Measurements from ENCODE around the gene SETSIP. TPM values are rescaled to one million over a fixed set of nuclear protein-coding genes. Genes with fewer than 3 reads are reported as not detected.

SETSIP gene
- total RNA-seq, 4 donors from 2014 or later = not detected

GRCh38 chr1:92094595-92094994, 19.4 kb upstream of the SETSIP start:
- Histone ChIP-seq H3K27me3 (no peaks in the 10 kb centered on the region), H3K9me3 (no peaks in the 10 kb centered on the region), H3K36me3 (no peaks in the 10 kb centered on the region), H3K27ac (no peak overlapping the region), H3K4me1 (peaks cover 0 to 9% (median 0%) of the 10 kb centered on the region in 4 donors), H3K4me3 (no peak overlapping the region)
- in situ Hi-C loops (cut with MboI; ENCODE audit: low pct_ligation_motif_present in 1 of 4, low pct_unique_long_range_greater_than_20kb in 1 of 4, low sequenced_read_pairs in 3 of 4) = no loop called here
- no peak for DNase-seq
- WGBS, 2 donors (ENCODE audit: low coverage in 1 of 2) = 20 to 50% methylated on average over 1 of the region's 1 CpG
- intact Hi-C loops (cut with DNase I; ENCODE audit: low total_unique reads) = no loop called here
- no peak for TF ChIP-seq POLR2AphosphoS5 (IDR thresholded peaks at IDR 0.05)
- TF ChIP-seq EP300 (IDR thresholded peaks at IDR 0.05; ENCODE audit: low read depth) = no peak
- TF ChIP-seq, protein P1, sequence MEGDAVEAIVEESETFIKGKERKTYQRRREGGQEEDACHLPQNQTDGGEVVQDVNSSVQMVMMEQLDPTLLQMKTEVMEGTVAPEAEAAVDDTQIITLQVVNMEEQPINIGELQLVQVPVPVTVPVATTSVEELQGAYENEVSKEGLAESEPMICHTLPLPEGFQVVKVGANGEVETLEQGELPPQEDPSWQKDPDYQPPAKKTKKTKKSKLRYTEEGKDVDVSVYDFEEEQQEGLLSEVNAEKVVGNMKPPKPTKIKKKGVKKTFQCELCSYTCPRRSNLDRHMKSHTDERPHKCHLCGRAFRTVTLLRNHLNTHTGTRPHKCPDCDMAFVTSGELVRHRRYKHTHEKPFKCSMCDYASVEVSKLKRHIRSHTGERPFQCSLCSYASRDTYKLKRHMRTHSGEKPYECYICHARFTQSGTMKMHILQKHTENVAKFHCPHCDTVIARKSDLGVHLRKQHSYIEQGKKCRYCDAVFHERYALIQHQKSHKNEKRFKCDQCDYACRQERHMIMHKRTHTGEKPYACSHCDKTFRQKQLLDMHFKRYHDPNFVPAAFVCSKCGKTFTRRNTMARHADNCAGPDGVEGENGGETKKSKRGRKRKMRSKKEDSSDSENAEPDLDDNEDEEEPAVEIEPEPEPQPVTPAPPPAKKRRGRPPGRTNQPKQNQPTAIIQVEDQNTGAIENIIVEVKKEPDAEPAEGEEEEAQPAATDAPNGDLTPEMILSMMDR (IDR thresholded peaks at IDR 0.05) = no peak
- no peak for TF ChIP-seq POLR2A (IDR thresholded peaks at IDR 0.05)

GRCh38 chr1:92094090-92094489, 18.9 kb upstream of the SETSIP start:
- in situ Hi-C loops (cut with MboI; ENCODE audit: low pct_ligation_motif_present in 1 of 4, low pct_unique_long_range_greater_than_20kb in 1 of 4, low sequenced_read_pairs in 3 of 4) = no loop called here
- intact Hi-C loops (cut with DNase I; ENCODE audit: low total_unique reads) = no loop called here
- 54 to 68% methylated on average over 2 of the region's 2 CpGs for WGBS, 2 donors (ENCODE audit: low coverage in 1 of 2)
- no peaks in the 10 kb centered on the region for H3K36me3 ChIP-seq
- H3K9me3 ChIP-seq = no peaks in the 10 kb centered on the region
- H3K27ac ChIP-seq = no peak overlapping the region
- H3K4me1 ChIP-seq = peaks cover 0 to 9% (median 0%) of the 10 kb centered on the region in 4 donors
- H3K4me3 ChIP-seq = no peak overlapping the region
- H3K27me3 ChIP-seq = no peaks in the 10 kb centered on the region
- DNase-seq = no peak
- no peak for TF ChIP-seq POLR2A (IDR thresholded peaks at IDR 0.05)
- no peak for TF ChIP-seq EP300 (IDR thresholded peaks at IDR 0.05; ENCODE audit: low read depth)
- no peak for TF ChIP-seq POLR2AphosphoS5 (IDR thresholded peaks at IDR 0.05)
- TF ChIP-seq, protein P1 (IDR thresholded peaks at IDR 0.05) = no peak

DNA sequence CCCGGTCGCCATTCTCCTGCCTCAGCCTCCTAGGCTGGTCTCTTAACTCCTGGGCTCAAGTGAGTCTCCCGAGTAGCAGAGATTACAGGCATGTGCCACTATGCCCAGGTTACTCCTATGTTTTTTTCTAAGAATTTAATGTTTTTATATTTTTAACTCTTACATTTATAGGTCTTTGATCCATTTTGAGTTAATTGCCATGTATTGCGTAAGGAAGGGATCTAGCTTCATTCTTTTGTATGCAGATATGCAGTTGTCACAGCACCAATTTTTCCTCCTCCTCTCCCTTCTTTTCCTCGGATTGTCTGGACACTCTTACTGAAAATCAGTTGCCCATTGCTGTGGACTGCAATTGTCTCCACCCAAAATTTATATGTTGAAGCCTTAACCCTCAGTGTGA, 16.4 kb upstream of the SETSIP start:
- 94 to 97% methylated on average over 4 to 5 of the region's 5 CpGs for WGBS, 2 donors (ENCODE audit: low coverage in 1 of 2)
- no peak for DNase-seq

DNA sequence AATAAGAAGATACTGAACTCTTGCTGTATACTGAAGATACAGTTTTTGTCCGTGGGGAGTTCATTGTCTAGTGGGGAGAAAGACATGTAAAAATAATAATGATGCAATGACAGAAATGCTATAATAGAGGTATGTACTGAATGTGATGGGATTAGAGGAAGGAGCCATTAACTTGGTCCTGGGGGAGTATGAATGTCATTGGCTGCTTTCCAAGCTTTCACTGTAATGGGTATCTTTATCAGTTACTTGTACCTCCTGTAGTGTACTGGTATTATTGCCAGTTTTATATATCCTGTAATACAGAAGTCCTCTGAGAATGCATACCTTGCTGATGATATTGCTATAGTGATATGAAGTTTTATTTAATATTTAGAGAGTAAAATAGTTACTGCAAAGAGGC, 12.3 kb upstream of the SETSIP start:
- Histone ChIP-seq H3K9me3 (peaks cover 0 to 15% of the 10 kb centered on the region in 2 donors), H3K27me3 (no peaks in the 10 kb centered on the region), H3K36me3 (no peaks in the 10 kb centered on the region), H3K4me3 (no peak overlapping the region), H3K27ac (no peak overlapping the region), H3K4me1 (no peaks in the 10 kb centered on the region)
- 93 to 100% methylated on average over 1 of the region's 1 CpG for WGBS, 2 donors (ENCODE audit: low coverage in 1 of 2)
- intact Hi-C loops (cut with DNase I; ENCODE audit: low total_unique reads) = no loop called here
- TF ChIP-seq POLR2A (IDR thresholded peaks at IDR 0.05) = no peak
- TF ChIP-seq, protein P1 (IDR thresholded peaks at IDR 0.05) = no peak
- TF ChIP-seq EP300 (IDR thresholded peaks at IDR 0.05; ENCODE audit: low read depth) = no peak
- no peak for TF ChIP-seq POLR2AphosphoS5 (IDR thresholded peaks at IDR 0.05)
- no peak for DNase-seq
- in situ Hi-C loops (cut with MboI; ENCODE audit: low pct_ligation_motif_present in 1 of 4, low pct_unique_long_range_greater_than_20kb in 1 of 4, low sequenced_read_pairs in 3 of 4) = no loop called here

More for the DNA sequence above, 16.4 kb upstream of the SETSIP start:
- TF ChIP-seq, protein P1 (IDR thresholded peaks at IDR 0.05) = no peak
- TF ChIP-seq POLR2A (IDR thresholded peaks at IDR 0.05) (no peak), POLR2AphosphoS5 (IDR thresholded peaks at IDR 0.05) (no peak), EP300 (IDR thresholded peaks at IDR 0.05; ENCODE audit: low read depth) (no peak)
- H3K9me3 ChIP-seq = peaks cover 0 to under 1% of the 10 kb centered on the region in 2 donors
- H3K36me3 ChIP-seq = no peaks in the 10 kb centered on the region
- H3K4me3 ChIP-seq = no peak overlapping the region
- H3K27ac ChIP-seq = no peak overlapping the region
- intact Hi-C loops (cut with DNase I; ENCODE audit: low total_unique reads) (no loop called here), in situ Hi-C loops (cut with MboI; ENCODE audit: low pct_ligation_motif_present in 1 of 4, low pct_unique_long_range_greater_than_20kb in 1 of 4, low sequenced_read_pairs in 3 of 4) (no loop called here)
- H3K4me1 ChIP-seq = peaks cover 0 to 9% (median 0%) of the 10 kb centered on the region in 4 donors
- no peaks in the 10 kb centered on the region for H3K27me3 ChIP-seq

All from transverse colon (tissue), 4 donors.